ENCODE results near the gene PODN. TPM values are rescaled to one million over a fixed set of nuclear protein-coding genes. Genes with fewer than 3 reads are reported as not detected.
A peak's percentile ranks its signal among the peaks of the same experiment; 100 is the strongest.

PODN gene
- total RNA-seq, 2 experiments from 2014 or later: not detected

DNA sequence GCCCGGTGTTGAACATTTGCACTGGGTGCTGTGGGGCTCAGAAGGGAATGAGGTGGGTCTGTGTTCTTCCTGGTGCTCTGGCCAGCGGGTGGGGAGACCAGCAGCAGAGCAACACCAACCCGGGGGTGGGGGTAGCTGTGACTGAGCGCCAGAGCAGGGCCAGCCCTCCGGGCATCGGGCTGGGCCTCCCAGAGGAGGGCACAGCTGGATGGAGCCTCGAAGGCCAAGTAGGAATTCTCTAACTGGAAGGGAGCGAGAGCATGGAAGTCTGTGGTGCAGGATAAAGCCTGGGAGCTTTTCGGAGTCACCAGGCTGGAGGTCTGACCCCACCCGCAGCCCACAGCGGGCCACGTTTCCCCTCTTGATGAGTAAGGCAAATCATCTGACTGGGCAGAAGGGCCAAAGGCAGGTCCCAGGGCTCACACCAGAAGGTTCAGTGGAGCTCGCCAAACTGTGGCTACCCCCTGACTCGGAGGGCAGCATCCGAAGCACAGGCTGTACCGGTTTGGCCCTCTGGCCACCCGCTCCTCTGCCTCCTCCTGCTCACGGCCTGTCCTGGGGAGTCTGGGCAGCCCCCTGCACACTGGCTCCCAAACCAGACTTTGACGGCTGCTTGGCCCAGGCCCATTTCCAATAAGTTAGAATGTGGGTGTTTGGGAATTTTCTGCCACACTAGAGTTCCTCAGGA lies 61.6 kb downstream of the PODN start:
- Mint-ChIP-seq H3K27ac (no peak overlapping the region), H3K9me3 (ENCODE audit: low read depth) (no peaks in the 10 kb centered on the region), H3K36me3 (no peaks in the 10 kb centered on the region), H3K4me1 (peaks cover 6% of the 10 kb centered on the region), H3K27me3 (peaks cover 2% of the 10 kb centered on the region), H3K4me3 (no peak overlapping the region)
- CTCF ChIA-PET: no interaction called here
- ATAC-seq (no peak), DNase-seq (no peak)

DNA sequence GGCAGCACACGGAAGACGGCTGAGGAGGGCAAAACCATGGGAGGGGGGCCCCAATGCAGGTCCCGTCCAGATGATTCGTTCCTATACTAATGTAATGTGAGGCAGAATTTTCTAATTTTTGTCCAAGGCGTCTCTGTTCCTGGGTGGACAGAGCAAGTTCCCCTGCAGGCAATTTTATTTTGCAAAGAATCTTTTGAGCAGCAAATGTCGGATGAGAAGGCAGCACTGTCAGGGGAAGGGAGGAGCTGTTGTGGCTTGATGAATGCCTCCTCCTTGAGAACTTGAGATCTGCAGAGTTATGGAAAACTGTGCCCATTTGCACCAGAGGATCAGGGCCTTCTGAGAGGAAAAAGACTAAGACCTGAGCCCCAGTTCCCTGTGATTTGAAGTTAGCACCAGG lies 63.1 kb downstream of the PODN start:
- H3K4me1 Mint-ChIP-seq: peaks cover 6% of the 10 kb centered on the region
- DNase-seq: no peak
- CTCF ChIA-PET: no interaction called here
- no peaks in the 10 kb centered on the region for H3K9me3 Mint-ChIP-seq (ENCODE audit: low read depth)
- H3K27me3 Mint-ChIP-seq: peaks cover 2% of the 10 kb centered on the region
- H3K36me3 Mint-ChIP-seq: no peaks in the 10 kb centered on the region
- no peak overlapping the region for H3K27ac Mint-ChIP-seq
- H3K4me3 Mint-ChIP-seq: no peak overlapping the region
- no peak for ATAC-seq

DNA sequence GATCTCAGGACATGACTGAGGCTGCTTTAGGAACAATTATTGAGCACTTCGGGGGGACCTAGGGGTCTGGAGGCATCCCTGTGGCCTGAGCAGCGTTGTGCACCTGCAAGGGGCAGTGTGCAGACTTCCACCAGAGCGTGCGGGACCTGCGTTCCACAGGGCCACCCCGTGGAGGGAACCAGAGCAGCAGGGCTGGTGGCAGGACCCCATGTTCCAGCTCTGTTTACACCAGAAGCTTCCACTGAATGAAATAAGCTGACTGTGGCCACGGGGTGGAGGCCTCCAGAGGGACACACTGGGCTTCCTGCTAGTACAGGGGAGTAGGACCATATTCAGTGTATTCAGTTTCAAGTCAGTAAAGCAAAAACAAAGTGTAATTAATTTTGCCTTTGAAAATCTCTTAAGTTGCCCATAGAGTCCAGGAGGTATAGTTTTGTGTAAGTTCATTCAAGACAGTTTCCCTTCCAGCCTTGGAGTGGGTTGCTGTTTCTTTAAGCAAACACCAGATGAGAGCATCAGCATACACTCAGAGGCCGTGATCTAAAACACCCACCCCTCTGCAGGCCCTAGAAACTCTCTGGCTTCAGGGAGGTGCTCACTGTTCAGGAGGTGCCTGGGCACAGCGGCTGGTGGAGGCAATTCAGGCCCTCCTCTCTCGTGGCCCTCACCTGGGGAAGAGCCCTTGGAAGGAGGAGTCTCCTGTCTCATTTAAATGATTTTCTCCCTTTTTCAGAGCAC lies 63.8 kb downstream of the PODN start:
- no peak for ATAC-seq
- CTCF ChIA-PET: no interaction called here
- Mint-ChIP-seq H3K4me1 (peaks cover 6% of the 10 kb centered on the region), H3K27ac (no peak overlapping the region), H3K9me3 (ENCODE audit: low read depth) (no peaks in the 10 kb centered on the region), H3K27me3 (peaks cover 2% of the 10 kb centered on the region), H3K36me3 (no peaks in the 10 kb centered on the region), H3K4me3 (no peak overlapping the region)
- DNase-seq: no peak

DNA sequence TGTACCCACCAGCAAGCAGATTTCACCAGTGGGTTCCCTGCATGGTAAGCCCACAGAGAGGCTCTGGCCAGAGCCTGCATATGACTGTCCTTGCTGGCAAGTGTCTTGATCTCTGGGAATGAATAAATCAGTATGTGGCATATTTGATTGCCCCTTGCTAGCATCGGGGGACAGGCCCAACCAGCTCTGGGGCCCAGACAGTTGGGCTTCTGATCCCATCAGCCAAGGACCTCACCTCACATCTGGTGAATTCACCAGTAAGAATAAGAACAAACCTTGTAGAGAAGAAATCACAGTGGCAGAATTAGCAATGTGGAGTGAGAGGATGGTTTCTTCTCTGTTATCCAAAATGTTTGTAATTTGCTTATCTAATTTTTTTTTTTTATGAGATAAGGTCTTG lies 64.5 kb downstream of the PODN start:
- H3K4me3 Mint-ChIP-seq: no peak overlapping the region
- H3K4me1 Mint-ChIP-seq: peaks cover 6% of the 10 kb centered on the region
- no peaks in the 10 kb centered on the region for H3K9me3 Mint-ChIP-seq (ENCODE audit: low read depth)
- ATAC-seq (no peak), DNase-seq (no peak)
- CTCF ChIA-PET: no interaction called here
- H3K36me3 Mint-ChIP-seq: no peaks in the 10 kb centered on the region
- H3K27ac Mint-ChIP-seq: no peak overlapping the region
- peaks cover 2% of the 10 kb centered on the region for H3K27me3 Mint-ChIP-seq

DNA sequence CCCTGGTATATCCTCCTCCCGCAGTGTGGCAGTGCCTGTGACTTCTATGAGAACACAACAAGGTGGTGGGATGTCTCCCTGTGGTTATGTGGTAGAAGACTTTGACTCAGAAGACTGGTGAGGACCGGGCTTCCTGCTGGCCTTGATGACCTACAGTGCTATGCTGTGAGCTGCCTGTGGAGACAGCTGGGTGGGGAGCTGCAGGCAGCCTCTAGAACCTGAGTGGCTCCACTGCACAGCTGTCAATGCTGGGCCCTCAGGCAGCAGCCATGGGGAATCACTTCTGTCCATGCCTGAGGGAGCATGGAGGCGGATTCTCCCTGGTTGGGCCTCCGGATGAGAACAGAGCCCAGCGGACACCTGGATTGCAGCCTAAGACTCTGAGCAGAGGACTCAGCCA lies 65.5 kb downstream of the PODN start:
- no peak overlapping the region for H3K4me3 Mint-ChIP-seq
- ATAC-seq: peak; percentile 81
- peak; percentile 65 for DNase-seq
- CTCF ChIA-PET: interaction anchor here (0.6 to 1.0 kb wide), 2 partner anchors 10 to 65 kb away, joined by 3 to 4 read pairs; no protein-coding TSS in a partner anchor
- H3K27ac Mint-ChIP-seq: no peak overlapping the region
- H3K4me1 Mint-ChIP-seq: peaks cover 6% of the 10 kb centered on the region
- no peaks in the 10 kb centered on the region for H3K36me3 Mint-ChIP-seq
- H3K27me3 Mint-ChIP-seq: peaks cover 2% of the 10 kb centered on the region
- no peaks in the 10 kb centered on the region for H3K9me3 Mint-ChIP-seq (ENCODE audit: low read depth)

DNA sequence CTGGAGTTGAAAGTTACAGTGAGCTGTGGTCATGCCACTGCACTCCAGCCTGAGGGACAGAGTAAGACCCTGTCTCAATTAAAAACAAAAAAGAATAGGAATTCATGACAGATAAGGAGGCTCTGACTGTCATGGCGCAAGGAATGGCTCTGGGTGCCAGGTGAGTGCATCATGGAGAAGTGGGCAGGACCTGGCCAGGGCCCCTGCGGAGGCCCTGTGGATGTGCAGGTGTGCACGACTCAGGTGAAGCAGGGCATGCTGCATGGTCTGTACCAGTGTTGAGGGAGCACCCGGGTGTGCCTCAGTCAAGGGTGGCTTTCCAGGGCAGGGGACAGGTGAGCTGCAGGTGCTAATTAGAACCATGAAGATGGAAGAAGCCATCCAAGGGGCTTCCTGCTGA lies 66.4 kb downstream of the PODN start:
- no peaks in the 10 kb centered on the region for H3K36me3 Mint-ChIP-seq
- CTCF ChIA-PET: no interaction called here
- H3K27ac Mint-ChIP-seq: no peak overlapping the region
- DNase-seq (no peak), ATAC-seq (no peak)
- H3K4me1 Mint-ChIP-seq: peaks cover 6% of the 10 kb centered on the region
- H3K4me3 Mint-ChIP-seq: no peak overlapping the region
- H3K9me3 Mint-ChIP-seq (ENCODE audit: low read depth): no peaks in the 10 kb centered on the region
- H3K27me3 Mint-ChIP-seq: peaks cover 2% of the 10 kb centered on the region

DNA sequence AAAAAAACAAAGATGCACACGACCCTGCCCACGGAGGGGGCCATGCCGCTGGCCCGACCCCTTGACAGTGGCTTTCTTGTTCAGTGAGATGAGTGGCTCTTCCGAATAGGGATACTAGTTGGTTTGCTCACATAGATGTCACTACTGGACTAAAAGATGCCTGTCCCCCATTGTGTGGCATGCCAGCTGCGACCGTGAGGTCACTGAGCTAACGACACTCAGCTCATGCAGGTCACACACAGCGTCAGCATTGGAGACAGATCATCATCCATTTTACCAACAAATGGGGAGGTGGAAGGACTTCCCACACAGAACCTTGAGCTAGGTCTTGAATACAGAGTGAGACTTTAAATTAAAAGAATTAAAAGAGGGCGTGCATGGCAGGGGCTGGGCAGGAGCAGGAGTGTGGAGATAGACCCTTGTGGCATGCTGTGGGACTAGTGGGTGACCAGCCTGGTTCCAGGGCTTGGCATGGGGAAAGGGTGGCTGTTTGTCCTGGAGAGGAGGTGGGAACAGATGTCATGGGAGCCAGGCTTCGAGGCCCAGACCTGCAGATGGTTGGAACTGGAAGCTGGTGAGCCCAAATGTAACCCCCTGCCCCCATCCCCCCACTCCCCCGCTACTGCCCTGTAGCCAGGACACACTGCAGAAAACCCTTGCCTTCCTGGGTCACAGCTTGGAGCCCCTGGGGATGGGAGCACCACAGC lies 68.0 kb downstream of the PODN start:
- Mint-ChIP-seq H3K9me3 (ENCODE audit: low read depth) (no peaks in the 10 kb centered on the region), H3K27ac (no peak overlapping the region), H3K36me3 (no peaks in the 10 kb centered on the region), H3K4me3 (no peak overlapping the region), H3K4me1 (peaks cover 6% of the 10 kb centered on the region), H3K27me3 (peaks cover 2% of the 10 kb centered on the region)
- CTCF ChIA-PET: no interaction called here
- no peak for DNase-seq
- ATAC-seq: no peak

DNA sequence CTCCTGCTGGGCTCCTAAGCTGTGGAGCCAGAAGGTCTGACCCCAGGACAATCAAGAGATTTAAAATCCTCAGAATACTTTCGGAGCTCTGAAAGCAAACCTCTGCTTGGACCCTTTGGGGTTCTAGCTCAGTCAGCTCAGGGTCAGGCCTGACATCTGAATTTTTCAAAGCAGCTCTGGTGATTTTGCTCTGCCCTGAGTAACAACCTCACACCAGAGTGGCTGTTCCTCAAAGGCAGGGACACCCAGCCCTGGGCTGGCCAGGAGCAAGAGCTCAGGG lies 68.5 kb downstream of the PODN start:
- Mint-ChIP-seq H3K4me1 (peaks cover 6% of the 10 kb centered on the region), H3K4me3 (no peak overlapping the region), H3K36me3 (no peaks in the 10 kb centered on the region), H3K27me3 (peaks cover 2% of the 10 kb centered on the region), H3K27ac (no peak overlapping the region), H3K9me3 (ENCODE audit: low read depth) (no peaks in the 10 kb centered on the region)
- no peak for DNase-seq
- ATAC-seq: no peak
- CTCF ChIA-PET: no interaction called here

DNA sequence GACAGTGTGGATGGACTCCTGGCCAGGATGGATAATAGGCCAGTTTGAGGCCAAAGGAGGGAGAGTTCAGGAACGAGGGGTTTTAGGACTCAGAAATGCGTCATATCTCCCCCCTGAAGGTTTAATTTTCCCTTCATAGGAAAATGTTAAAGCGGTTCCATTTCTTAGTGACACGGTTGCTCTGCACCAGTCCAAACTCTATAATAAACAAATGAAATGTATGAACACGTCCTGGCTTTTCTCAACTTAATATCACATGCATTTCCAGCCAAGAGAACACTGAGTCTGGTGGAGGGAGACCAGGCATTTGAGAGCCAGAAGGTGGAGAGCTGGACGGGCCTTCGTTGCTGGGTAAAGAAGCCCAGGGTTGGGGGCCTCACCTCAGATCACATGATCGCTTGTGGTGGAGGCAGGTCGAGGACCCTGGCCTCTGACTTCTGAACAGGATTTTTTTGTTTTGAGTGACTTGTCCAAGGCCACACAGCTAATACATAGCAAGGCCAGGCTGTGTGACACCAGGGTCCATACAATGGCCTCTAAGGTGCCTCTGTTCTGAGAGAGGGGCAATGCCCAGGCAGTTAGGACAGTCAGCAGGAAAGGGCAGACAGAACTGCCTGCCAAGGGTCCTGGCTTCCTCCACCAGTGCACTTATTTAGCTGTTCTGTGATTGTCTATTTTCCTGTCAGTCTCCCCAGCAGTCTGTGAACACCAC lies 69.0 kb downstream of the PODN start:
- H3K4me3 Mint-ChIP-seq: no peak overlapping the region
- ATAC-seq (no peak), DNase-seq (no peak)
- CTCF ChIA-PET: no interaction called here
- H3K36me3 Mint-ChIP-seq: no peaks in the 10 kb centered on the region
- H3K27ac Mint-ChIP-seq: no peak overlapping the region
- H3K9me3 Mint-ChIP-seq (ENCODE audit: low read depth): no peaks in the 10 kb centered on the region
- no peaks in the 10 kb centered on the region for H3K27me3 Mint-ChIP-seq
- peaks cover 6% of the 10 kb centered on the region for H3K4me1 Mint-ChIP-seq

DNA sequence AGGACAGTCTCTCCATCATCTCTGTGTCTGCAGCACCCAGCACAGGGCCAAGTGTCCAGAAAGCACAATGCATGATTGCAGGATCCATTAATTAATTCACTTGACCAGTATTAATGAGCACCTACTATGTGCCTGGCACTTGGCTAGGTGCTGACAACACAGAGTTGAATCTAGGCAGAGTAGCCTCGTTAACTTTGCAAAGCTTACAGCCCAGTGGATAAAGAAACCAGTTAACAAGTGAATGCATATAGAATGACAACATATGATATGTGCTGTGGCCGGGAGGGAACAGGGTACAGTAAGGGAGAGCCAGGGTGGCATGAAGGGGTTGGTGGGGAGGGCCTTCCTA lies 69.6 kb downstream of the PODN start:
- CTCF ChIA-PET: no interaction called here

DNA sequence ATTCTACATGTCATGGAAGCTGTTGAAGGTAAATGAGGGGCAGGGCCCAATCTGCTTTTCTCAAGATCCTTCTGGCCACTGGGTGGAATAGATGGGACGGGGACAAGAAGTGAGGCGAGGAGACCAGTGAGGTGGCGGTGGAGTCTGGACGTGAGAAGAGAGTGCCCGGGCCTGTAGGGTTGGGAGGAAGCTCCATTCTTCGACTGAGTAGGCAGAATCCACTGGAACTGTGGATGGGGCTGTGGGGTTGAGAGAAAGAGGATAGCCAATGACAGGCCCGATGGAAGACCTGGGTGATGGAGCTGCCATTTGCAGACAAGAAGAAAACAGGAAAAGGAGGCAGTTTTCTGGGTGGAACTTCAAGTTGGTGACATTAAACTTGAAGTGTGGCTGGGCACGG lies 70.2 kb downstream of the PODN start:
- H3K27ac Mint-ChIP-seq: no peak overlapping the region
- H3K27me3 Mint-ChIP-seq: no peaks in the 10 kb centered on the region
- DNase-seq (no peak), ATAC-seq (no peak)
- CTCF ChIA-PET: no interaction called here
- H3K4me1 Mint-ChIP-seq: peaks cover 5% of the 10 kb centered on the region
- H3K4me3 Mint-ChIP-seq: no peak overlapping the region
- no peaks in the 10 kb centered on the region for H3K36me3 Mint-ChIP-seq
- no peaks in the 10 kb centered on the region for H3K9me3 Mint-ChIP-seq (ENCODE audit: low read depth)

More for the DNA sequence above, 69.6 kb downstream of the PODN start:
- no peaks in the 10 kb centered on the region for H3K27me3 Mint-ChIP-seq
- H3K4me3 Mint-ChIP-seq: no peak overlapping the region
- H3K9me3 Mint-ChIP-seq (ENCODE audit: low read depth): no peaks in the 10 kb centered on the region
- no peaks in the 10 kb centered on the region for H3K36me3 Mint-ChIP-seq
- H3K4me1 Mint-ChIP-seq: peaks cover 6% of the 10 kb centered on the region
- no peak overlapping the region for H3K27ac Mint-ChIP-seq
- ATAC-seq: no peak
- DNase-seq: no peak

DNA sequence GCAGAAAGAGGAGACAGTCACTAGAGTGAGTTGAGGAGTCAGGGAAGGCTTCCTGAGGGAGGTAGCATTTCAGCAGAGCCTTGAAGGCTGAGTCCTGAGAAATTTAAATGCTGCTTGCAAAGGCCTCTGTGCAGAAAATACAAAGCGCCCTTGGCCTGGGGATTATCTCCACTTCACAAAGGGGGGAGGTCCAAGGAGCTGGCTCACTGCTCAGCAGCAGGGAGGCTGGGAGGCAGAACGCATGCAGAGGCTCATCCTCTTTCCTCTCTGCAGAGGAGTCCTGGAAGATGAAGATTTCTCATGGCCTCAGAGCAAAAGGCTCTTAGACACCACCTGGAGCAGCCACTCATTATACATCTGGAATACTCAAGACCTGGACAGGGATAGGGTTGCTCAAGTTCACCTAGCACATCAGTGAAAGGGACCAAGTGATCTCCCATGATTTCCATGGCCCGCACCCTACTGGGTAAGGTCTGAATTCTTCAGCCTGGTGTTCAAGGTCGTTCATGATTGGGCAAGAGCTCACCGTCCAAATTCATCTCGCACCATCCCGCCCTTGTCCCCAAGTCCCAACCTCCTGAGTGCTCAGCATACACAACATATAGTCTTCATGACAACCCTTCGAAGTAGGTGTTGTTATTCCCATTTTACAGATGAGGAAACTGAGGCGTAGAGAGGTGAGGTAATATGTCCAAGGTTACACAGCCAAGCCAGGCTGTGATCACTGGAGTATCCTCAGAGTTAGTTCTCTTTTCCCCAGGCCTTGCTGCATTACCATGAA lies 71.4 kb downstream of the PODN start:
- ATAC-seq: no peak
- H3K27ac Mint-ChIP-seq: no peak overlapping the region

DNA sequence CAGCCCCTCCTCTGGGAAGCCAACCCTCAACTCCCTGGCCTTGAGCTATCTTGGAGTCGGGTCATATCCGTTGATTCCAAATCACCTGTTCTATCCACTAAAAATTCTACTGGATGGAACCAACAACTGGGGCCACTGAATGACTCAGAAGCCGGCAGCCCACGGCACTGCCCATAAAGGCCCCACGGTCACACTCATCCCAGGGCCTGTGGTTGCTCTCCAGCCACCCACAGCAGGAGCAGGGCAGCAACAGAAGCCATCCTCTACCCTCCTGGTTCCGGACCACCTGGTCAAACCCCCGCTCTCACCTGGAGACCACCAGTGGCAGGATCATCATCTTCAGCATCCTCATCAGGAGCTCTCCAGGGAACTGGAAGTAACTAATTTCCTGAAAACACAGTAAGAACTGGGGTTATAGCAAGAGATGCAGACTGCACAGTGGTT lies 72.1 kb downstream of the PODN start:
- DNase-seq (no peak), ATAC-seq (no peak)
- no peaks in the 10 kb centered on the region for H3K4me1 Mint-ChIP-seq
- H3K27me3 Mint-ChIP-seq: no peaks in the 10 kb centered on the region
- no peak overlapping the region for H3K27ac Mint-ChIP-seq
- peaks cover 4% of the 10 kb centered on the region for H3K36me3 Mint-ChIP-seq
- H3K9me3 Mint-ChIP-seq (ENCODE audit: low read depth): peaks cover 6% of the 10 kb centered on the region
- CTCF ChIA-PET: no interaction called here
- H3K4me3 Mint-ChIP-seq: no peak overlapping the region

More for the DNA sequence above, 71.4 kb downstream of the PODN start:
- CTCF ChIA-PET: no interaction called here
- Mint-ChIP-seq H3K4me1 (no peaks in the 10 kb centered on the region), H3K4me3 (no peak overlapping the region), H3K36me3 (peaks cover 4% of the 10 kb centered on the region), H3K9me3 (ENCODE audit: low read depth) (peaks cover 6% of the 10 kb centered on the region), H3K27me3 (no peaks in the 10 kb centered on the region)
- no peak for DNase-seq
